Amniotic stem cell (primary cell): ENCODE measurements around the gene ZNF433.

Source experiments
- DNase-seq: peaks from one replicate; lab custom pipeline; 2025; lab: John Stamatoyannopoulos, UW

The ZNF433 gene

DNA sequence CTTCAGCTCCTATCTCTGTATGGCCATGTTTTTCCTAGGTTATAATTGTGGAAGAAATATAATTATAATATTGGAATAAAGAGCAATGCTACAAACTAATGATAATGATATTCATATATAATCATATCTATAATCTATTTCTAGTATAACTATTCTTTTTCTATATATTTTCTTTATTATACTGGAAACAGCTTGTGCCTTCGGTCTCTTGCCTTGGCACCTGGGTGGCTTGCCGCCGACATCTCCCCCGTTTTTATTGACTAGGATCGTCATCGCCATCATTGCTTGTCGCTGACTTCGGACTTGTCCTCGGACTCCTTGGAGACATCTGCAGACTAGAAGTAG lies 46.4 kb downstream of the ZNF433 start:
- DNase-seq, result no peak

DNA sequence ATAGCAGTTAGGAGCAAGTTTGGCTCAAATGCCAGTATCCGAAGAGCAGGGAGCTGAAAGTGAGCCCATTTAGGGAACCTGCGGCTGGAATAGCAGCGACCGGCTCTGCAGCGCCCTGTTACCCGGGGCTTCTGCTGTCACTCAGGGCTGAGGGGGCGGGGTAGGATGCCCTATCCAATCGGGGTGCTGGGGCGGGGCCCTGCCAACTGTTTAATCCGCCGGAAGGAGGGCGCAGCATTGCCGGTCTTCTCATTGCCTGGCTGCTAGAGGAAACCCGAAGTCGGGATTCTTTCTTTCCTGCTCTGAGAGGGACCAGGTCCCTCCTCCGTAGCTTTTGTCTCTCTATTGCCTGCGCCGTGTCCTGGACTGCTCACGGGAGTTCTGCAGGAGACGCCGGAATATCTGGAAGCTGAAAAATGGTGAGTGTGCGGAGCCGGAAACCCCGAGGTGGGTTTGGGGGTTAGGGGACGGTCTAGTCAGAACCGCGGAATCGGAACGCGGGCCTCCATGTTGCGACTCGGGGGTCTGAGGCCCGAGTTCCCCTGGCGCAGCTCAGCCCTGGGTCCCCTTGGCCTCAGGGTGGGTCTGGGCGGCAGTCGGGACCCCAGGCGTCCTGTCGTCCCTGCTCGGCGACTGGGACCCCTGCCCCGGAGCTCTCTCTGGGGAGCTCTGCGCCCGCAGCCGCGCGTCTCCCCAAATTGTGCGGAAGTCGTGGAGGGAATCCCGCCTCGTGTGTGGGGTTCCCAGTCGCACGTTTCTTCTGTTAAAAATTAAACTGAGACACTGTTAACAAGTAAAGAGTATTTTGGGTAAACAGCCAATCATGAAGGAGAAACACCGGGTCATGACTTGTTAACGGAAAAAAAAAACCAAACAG lies 47.8 kb downstream of the ZNF433 start:
- DNase-seq, result peak; percentile 96

DNA sequence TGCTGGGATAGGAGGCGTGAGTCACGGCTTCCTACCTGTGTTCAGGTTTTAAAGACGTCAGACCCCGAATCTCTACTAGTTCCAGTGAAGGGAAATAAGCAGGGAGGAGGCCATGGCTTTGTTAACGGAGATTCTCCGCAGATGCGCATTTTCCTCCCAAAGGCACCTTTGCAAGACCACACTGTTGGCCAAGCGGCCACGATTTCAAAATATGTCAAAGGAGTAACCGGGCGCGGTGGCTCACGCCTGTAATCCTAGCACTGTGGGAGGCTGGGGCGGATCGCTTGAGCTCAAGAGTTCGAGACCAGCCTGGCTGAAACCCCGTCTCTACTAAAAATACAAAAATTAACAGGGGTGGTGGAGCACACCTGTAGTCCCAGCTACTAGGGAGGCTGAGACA lies 48.7 kb downstream of the ZNF433 start:
- no peak for DNase-seq

DNA sequence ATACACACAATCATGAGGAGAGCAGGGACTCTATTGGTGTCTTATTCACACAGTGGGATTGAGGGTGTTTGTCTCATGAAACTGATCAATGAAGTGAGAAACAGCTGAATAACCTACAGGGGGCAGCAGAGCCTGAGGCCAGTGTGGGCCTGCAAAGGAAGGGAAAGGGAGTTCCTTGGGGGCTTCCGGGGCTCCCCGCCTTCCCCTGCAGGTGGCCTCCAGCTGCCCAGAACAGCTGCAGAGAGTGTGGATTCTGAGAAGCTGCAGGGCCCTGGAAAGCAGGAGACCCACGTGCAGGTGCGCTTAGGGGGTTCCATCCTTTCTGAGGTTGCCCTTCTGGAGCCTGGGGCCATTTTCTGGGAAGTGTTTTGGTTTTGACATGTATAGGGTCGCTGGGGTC lies 50.5 kb downstream of the ZNF433 start:
- DNase-seq, result no peak

DNA sequence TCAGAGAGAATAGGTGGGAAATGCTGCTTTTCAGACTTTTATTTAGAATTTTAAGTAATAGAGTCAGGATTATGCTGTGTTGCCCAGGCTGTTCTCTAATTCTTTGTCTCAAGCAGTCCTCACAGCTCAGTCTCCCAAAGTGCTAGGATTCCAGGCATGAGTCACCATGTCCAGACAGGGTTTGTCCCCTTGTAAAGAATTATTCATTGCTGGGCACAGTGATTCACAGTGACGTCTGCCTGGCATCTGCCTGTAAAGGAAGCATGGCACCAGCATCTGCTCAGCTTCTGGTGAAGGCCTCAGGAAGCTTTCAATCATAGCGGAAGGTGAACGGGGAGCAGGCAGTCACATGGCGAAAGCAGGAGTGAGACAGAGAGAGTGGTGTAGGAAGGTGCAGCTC lies 53.0 kb downstream of the ZNF433 start:
- DNase-seq, result no peak

DNA sequence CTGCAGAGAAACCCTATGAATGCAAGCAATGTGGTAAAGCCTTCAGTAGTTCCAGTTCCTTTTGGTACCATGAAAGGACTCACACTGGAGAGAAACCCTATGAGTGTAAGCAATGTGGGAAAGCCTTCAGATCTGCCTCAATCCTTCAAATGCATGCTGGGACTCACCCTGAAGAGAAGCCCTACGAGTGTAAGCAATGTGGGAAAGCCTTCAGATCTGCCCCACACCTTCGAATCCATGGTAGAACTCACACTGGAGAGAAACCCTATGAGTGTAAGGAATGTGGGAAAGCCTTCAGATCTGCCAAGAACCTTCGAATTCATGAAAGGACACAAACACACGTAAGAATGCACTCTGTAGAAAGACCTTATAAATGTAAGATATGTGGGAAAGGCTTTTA lies 56.0 kb downstream of the ZNF433 start:
- DNase-seq, result no peak

DNA sequence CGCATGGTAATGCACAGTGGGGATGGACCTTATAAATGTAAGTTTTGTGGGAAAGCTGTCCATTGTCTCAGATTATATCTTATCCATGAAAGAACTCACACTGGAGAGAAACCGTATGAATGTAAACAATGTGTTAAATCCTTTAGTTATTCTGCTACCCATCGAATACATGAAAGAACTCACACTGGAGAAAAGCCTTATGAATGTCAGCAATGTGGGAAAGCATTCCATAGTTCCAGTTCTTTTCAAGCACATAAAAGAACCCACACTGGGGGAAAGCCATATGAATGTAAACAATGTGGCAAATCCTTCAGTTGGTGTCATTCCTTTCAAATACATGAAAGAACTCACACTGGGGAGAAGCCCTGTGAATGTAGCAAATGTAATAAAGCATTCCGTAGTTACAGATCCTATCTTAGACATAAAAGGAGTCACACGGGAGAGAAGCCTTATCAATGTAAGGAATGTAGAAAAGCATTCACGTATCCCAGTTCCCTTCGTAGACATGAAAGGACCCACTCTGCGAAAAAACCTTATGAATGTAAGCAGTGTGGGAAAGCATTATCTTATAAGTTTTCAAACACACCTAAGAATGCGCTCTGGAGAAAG lies 56.9 kb downstream of the ZNF433 start:
- DNase-seq, result no peak

DNA sequence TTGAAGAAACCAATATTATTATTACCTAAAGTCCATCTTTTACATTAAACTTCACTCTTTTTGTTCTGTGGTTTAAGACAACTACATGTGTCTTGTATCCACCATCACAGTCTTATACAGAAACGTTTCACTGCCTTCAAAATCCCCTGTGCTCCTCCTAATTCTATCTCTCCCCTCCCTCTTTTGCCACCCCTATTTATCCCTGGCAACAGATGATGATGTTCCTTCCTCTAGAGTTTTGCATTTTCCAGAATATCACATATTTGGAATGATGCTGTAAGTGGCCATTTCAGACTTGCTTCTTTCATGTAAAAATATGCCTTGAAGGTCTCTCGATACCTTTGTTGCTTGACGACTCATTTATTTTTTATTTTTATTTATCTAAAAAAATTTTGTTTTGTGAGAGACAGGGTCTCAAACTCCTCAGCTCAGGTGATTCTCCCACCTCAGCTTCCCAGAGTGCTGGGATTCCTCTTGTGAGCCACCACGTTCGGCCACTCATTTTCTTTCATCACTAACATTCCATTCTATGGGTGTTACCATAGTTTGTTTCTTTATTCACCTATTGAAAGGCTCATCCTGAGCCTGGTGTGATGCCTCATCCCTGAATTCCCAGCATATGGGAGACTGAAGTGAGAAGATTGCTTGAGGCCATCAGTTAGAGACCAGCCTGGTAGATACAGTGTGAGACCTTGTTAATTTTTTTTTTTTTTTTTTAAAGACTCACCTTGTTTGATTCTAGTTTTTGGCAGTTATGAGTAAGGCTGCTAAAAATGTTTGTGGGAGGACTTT lies 62.3 kb downstream of the ZNF433 start:
- no peak for DNase-seq

DNA sequence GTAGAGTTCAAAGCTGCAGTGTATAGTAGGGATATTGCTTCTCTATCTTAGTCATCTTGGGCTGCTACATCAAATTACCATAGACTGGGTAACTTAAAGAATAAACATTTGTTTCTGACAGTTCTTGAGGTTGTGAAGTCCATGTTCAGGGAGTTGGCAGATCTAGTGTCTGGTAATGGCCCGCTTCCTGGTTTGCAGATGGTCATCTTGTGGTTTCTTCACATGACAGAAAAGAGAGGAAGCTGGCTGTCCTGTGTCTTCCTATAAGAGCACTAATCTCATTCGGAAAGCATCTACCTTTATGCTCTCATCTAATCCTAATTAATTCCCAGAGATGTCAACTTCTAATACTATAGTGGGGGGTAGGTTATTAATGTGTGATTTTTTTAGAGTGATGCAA lies 64.4 kb downstream of the ZNF433 start:
- DNase-seq, result no peak

DNA sequence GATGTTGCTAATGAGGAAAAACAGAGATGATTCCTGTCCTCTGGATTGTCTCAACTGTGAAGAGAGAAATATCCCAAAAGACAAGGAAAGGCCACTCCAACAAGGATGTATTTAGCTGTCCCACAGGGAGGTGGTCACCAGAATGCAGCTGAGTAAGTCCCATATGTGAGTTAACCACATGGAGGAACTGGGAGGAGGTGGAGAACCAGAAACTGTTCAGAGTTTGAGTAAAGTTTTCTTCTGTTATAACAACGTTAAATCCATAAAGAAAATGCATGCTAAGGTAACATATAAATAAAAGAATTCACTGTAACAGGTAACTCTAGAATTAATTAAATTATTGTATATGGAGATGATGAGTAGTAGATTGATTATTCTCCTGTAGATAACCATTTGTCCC lies 65.3 kb downstream of the ZNF433 start:
- DNase-seq, result no peak

DNA sequence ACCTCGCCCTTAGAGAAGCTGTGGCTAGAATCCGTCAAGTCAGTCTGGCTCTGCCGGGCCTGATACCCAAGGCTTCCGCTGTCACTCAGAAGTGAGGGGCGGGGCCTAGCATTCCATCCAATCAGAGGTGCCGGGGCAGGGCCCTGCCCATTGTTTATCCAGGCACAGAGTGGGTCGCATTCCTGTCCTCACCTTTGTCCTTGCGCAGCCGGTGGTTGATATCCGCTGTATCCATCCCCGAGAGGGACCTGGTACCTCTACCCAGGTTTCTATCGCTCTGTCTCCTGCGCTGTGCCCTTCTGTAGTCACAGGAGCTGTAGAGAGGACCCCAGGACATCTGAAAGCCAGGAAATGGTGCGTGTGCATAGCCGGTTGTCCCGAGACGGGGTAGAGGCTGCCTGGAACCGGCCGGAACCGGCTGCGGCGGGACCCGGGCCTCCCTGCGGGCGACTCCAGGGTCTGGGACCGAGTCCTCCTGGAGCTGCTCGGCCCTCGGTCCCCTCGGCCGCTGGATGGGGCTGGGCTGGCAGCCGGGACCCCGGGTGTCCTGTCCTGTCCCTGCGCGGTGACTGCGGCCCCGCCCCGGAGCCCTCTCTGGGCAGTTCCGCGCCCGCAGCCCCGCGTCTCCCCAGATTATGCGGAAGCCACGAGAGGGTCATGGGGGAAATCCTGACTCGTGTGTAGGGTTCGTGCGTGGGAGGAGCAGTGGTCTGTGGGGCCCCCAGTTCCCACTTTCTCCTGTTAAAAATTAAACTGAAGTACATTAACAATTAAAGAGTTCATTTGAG lies 70.4 kb downstream of the ZNF433 start, which contains the start of gene ZNF763:
Gene ZNF763, plus strand, starts transcription at position 183 of the 788 bp plus-strand sequence. Its CDS starts 169 bp downstream, at position 352.
- DNase-seq, result peak; percentile 90
